GM06990 (cell line): Measurements from ENCODE around the gene CPNE9.

ENCODE experiments used
- DNase-seq: peaks from one replicate; pipeline ENCODE4 v3.0.0-alpha.2; 2011; ENCODE audit not compliant: insufficient read length; ENCODE audit errors: extremely low read depth
- H3K27me3 ChIP-seq: replicated peaks from 2 replicates; pipeline ENCODE4 v1.6.0; 2011; ENCODE audit warnings: low read length; ENCODE audit not compliant: control insufficient read depth, insufficient read depth
- H3K36me3 ChIP-seq: 2 replicates; pipeline ENCODE4 v1.5.1; 2011; ENCODE audit warnings: low read length; ENCODE audit not compliant: control insufficient read depth, insufficient read depth
- H3K4me3 ChIP-seq: replicated peaks from 2 replicates; pipeline ENCODE4 v1.5.1; 2011; ENCODE audit warnings: low read depth, mild to moderate bottlenecking, control low read depth, low read length
- CTCF ChIP-seq: IDR thresholded peaks from 2 replicates; pipeline ENCODE4 v1.5.1; 2011; ENCODE audit warnings: low read length, control low read depth, mild to moderate bottlenecking, inconsistent platforms; ENCODE audit not compliant: insufficient read depth, poor library complexity, severe bottlenecking

CPNE9 gene

GRCh38 chr3:9716801-9717555, 13.3 kb downstream of the CPNE9 start:
- no peak for DNase-seq
- Histone ChIP-seq H3K4me3 (no peak overlapping the region), H3K36me3 (no peaks in the 10 kb centered on the region), H3K27me3 (no peaks in the 10 kb centered on the region; the same call in none of the 2 replicates)
- no peak for TF ChIP-seq CTCF

GRCh38 chr3:9717563-9717962, 13.9 kb downstream of the CPNE9 start:
- no peak for TF ChIP-seq CTCF
- no peaks in the 10 kb centered on the region; the same call in none of the 2 replicates for H3K27me3 ChIP-seq
- no peaks in the 10 kb centered on the region for H3K36me3 ChIP-seq
- H3K4me3 ChIP-seq, result no peak overlapping the region
- no peak for DNase-seq

- Histone ChIP-seq H3K27me3 (no peaks in the 10 kb centered on the region; the same call in none of the 2 replicates), H3K36me3 (no peaks in the 10 kb centered on the region), H3K4me3 (no peak overlapping the region)
- no peak for DNase-seq
- no peak for TF ChIP-seq CTCF
These were observed 14.5 kb downstream of the CPNE9 start for GRCh38 chr3:9718118-9718517.

GRCh38 chr3:9721015-9721699, 17.5 kb downstream of the CPNE9 start:
- DNase-seq, result no peak
- no peak for TF ChIP-seq CTCF
- Histone ChIP-seq H3K36me3 (no peaks in the 10 kb centered on the region), H3K27me3 (no peaks in the 10 kb centered on the region; the same call in none of the 2 replicates), H3K4me3 (no peak overlapping the region)

- Histone ChIP-seq H3K4me3 (no peak overlapping the region), H3K27me3 (no peaks in the 10 kb centered on the region; the same call in none of the 2 replicates), H3K36me3 (no peaks in the 10 kb centered on the region)
- DNase-seq, result no peak
- TF ChIP-seq CTCF, result no peak
These were observed 18.0 kb downstream of the CPNE9 start for GRCh38 chr3:9721700-9722060.
